Thyroid gland (tissue), 4 donors: ENCODE data around the gene TMEM225B.

Source experiments
- CTCF ChIP-seq, 6 experiments: fragments of 200-600 bp in 3 of 6; fragments of 450-650 bp in 3 of 6; sonication (generic) in 3 of 6; IDR thresholded peaks; one replicate each; pipeline ENCODE4 v1.5.1; 2016 to 2019; ENCODE audit warnings: antibody characterized with exemption in 6 of 6, mild to moderate bottlenecking in 2 of 6, inconsistent platforms in 1 of 6, moderate library complexity in 1 of 6
- POLR2A ChIP-seq, 2 donors: fragments of 450-650 bp; IDR thresholded peaks; one replicate each; pipeline ENCODE4 v1.6.1; 2017; ENCODE audit warnings: antibody characterized with exemption in 2 of 2, mild to moderate bottlenecking in 2 of 2, moderate library complexity in 1 of 2

GRCh38 chr7:99652671-99653070 lies 54.6 kb downstream of the TMEM225B start:
- no peak for TF ChIP-seq CTCF (IDR thresholded peaks at IDR 0.05)
- TF ChIP-seq POLR2A (IDR thresholded peaks at IDR 0.05), result no peak
